Nucleus accumbens (tissue), 56 donors: ENCODE data around the gene C1orf159.
"Not testable (repeated sequence)": the region's sequence is repeated elsewhere in the genome, so short reads cannot be mapped to it uniquely, and the experiment has no call there.

Experiments
- DNase-seq, 56 donors: peaks; one replicate each; lab custom pipeline; 2025; lab: John Stamatoyannopoulos, UW

C1orf159 gene

DNA sequence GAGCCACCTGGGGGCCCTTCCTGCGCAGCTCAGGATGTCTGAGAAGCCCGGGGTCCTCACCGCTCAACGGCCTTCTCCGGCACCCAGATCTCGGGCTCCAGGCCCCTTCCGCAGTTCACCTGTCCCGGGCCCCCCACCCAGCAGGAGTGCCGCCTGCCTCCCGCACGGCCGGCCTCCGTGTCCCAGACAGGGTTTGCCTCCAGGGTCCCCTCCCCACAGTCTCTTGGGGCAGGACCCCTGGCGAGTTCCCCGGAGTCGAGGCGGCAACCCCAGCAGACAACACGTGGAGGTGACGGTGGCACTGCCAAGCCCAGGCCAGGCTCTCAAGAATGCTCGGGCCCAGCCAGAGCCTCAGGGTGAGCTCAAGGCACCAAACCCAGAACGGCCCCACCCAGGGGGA, 35.4 kb upstream of the C1orf159 start:
- DNase-seq: no peak

DNA sequence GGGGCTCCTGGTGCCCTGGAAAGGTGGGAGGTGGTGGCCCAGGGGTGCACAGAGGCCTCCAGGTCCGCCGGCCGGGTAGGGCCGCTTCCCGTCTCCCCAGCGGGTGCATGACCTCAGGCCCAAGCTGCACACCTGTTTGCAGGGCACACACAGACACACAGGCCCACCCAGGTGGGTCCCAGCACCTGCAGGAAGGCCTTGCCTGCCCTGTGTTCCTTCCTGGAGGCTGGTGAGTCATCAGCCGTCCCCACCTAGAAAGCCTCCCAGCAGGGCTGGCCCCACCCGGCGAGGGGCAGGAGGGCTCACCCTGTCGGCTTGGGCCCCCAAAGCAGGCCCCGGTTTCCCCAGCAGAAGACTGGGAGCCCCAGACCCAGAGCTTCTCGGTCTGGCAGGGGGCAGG, 34.2 kb upstream of the C1orf159 start:
- no peak for DNase-seq

DNA sequence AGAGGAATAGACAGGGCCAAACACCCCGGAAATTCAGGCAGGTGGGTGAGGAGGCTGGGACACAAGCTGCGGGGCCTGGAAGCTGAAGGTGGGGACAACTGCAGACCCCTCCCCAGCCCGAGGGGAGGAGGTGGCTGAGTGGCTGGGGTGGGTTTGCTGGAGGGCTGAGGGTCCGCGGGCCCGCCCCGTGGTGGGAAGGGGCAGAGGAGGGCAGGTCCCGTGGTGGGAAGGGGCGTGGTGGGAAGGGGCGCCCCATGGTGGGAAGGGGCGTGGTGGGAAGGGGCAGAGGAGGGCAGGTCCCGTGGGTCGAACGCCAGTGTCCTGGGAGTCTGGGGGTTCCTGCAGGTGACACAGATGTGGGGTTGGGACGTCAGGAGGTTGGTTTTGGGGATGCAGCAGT, 33.5 kb upstream of the C1orf159 start:
- DNase-seq: no peak

DNA sequence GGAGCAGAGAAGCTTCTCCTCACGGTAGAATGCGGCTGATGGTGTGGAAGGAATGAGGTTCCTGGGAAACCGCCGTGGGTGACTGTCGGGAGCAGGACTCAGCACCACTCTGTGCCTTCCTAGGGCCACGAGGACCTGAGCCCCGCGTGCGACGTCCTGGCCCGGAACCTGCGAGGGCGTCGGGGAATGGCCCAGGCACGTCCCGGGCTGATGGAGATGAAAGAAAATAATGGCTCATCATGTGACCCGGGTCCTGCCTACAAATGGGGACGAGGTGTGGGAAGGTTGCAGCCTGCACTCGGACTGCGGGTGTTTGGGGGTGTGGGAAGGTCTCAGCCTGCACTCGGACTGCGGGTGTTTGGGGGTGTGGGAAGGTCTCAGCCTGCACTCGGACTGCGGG, 32.7 kb upstream of the C1orf159 start:
- no peak for DNase-seq

DNA sequence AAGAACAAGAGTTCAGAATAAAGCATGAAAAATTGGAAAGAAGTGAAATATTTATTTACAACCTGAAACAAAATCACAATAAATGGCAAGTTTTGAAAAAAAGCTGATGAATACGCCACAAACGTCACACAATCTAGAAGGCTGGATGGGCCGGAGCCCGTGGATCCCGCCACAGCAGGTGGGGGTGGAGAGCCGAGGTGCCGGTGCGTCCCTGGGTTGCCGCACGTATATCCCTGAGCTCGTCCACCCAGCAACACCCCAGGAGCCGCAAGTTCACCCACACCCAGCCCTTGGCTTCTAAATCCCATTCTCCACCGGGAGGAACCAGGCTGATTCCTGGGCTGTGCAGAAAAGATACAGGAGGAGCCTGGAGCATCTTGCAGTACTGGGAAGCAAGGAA, 32.2 kb upstream of the C1orf159 start:
- no peak for DNase-seq

DNA sequence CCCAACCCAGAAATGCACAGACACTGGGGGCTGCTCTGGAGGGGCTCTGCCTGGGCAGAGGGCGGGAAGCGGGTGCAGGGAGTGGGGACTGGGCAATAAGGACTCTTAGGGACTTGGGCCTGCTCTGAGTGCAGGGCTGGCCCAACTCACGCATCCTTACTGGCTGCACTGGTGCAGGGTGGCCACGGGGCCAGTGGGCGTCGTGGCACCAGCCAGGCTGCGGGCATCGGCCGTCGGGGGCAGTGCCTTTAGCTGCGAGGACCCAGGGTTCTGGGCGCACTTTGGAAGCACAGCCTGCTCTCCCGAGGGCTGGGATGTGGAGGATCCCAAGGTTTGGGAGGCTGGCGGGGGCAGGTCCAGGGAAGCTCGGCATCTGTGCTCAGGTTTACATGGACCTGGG, 30.7 kb upstream of the C1orf159 start:
- no peak for DNase-seq

DNA sequence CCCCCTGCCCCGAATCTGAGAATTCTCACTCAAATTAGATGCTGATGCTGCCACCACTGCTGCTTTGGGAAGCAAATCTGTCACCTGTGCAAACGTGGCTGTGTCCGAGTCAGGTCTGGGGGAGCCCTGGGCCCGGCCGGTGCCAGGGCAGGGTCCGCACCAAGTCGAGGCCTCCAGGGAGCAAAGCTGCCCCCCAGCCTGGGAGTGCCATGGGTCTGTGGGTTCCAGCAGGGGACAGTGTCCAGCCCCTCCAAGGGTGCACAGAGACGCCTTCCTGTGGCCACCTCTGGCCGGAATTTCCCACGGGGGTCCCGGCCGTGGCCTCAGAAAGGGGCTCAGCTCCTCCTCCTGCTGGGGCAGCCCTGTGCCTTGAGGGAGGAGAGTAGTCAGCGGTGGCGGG, 30.1 kb upstream of the C1orf159 start:
- DNase-seq: no peak

DNA sequence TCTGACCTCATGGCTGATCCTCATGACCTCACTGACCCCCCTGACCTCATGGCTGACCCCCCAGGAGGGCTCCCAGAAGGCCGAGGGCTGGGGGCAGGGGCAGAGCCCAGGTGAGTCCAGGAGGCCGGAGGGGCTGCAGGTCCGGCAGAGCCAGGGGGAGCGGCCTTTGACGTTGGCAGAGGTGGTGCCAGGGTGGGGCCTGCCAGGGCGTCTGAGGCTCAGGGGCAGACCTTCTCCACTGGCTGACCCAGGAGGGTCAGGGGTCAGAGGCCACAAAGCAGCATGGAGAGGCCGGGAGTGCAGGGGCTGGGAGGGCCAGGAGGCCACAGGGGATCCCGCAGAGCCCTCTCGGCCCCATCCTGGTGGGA, 29.6 kb upstream of the C1orf159 start:
- no peak for DNase-seq

DNA sequence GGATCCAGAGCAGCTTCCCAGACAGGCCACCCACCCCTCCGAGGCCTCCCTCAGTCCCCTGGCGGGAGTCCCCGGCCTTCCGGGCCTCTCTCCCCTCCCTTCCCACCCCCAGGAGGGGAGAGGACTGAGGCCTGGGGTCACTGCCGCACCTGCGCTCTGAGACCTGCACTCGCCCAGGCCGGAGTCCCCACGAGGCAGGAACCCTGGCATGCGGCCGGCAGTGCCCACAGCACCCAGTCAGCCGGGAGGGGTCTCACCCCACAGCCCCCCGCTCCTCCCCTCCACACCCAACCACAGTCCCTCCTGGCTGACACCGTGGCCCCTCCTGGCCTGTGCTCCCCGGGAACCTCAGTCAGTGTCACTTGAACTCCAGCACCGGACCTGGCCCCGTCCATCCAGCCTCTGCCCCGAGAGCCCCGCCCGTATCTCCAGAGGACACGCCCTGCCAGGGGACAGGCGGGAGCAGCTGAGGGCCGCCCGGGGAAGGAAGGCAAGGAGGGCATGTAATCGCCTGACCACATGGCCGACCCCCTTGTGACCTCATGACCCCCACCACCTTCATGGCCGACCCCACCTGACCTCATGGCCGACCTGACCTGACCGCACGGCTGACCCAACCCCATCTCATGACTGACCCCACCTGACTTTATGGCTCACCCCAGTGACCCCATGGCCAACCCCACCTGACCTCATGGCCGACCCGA, 29.1 kb upstream of the C1orf159 start:
- no peak for DNase-seq

DNA sequence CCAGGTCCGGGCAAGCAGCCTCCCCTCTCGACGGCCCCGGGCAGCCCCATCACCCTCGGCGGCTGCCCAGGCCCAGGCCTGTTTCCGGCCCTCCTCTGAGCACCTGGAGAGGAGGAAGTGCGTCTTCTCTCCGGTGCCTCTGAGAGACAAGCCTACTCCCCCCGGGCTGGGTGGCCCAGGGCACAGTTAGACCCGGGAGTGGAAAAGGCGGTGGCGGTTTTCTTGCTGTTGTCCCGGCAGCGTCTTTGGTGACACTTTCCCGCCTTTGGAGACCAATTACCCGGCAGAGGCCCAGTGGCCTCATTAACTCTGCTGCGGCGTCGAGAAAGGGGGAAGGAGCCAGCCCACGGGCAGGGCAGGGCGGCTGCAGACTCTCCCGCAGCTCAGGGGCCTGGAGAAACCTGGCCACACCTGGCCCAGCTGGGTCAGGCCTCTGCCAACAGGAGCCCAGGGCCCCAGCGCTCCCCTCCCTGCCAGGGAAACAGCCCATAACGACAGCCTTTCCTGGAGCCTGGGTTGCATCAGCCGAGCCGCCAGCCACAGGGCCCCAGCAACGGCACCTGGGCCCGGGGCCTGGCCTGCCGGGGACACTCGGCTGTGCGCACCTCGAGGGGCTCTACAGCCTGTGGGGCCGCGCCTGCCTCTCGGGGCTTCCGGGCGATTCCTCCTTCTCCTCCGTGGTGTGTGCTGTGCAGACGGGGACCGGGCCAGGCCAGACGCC, 28.4 kb upstream of the C1orf159 start:
- no peak for DNase-seq

DNA sequence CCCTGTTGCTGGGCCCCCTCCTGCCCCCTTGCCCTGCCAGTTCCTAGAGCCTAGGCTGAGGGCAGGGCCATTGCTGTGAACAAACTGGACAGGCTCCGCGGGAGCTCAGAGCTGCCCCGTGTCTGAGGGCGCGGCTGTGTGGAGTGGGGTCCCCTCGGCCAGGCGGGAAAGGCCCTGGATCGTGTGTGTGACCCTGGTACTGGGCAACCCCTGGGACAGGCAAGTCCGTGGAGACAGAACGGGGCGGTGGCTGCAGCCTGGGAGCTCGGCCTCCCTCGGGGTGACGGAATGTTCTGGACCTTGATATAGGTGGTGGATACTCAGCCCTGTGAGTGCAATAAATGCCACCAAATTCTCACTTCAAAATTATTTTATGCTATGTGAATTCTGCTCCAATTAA, 27.7 kb upstream of the C1orf159 start:
- no peak for DNase-seq

DNA sequence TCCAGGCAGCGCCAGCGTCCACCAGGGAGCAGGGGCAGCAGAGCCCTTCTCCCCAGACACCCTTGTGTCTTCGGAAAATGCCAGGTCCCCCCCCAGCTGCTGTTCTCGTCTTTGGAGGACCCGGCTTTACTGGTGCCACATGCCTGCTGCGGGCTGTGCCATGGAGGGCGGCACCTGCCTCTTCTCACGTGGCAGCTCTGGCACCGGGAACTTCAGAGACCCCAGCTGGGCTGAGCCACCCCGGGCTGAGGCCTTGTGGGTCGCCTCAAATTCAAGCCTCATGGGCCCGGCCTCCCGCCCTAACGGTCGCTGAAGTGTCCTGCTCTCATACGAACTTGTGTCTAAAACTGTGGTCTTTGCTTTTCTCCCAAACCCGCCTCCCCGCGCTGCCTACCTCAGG, 27.0 kb upstream of the C1orf159 start:
- no peak for DNase-seq

DNA sequence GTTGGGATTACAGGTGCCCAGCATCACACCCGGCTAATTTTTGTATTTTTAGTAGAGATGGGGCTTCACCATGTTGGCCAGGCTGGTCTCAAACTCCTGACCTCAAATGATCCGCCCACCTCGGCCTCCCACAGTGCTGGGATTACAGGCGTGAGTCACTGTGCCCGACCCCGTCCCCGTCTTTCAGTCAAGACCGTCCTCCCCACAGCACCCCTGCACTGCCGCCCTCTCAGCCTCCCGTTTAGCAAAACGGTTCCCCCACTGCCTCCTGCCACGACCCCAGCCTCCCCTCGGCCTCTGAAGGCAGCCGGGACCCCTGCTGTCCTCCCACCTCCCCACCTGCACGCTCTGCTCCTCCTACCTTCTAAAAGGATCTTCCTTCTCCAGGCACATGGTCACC, 26.5 kb upstream of the C1orf159 start:
- DNase-seq: not testable (repeated sequence)

DNA sequence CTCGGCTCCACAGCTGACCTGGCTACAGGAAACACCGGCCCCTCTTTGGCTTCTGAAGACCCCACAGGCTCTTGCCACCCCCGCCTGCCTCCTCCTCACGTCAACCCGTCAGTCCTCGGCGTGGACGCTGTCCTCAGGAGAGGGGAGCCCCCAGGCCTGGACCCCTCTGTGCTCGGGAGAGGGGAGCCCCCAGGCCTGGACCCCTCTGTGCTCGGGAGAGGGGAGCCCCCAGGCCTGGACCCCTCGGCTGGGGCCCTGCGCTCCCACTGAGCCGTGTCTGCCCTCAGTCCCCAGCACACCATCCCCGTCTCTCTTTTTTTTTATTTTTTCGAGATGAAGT, 26.0 kb upstream of the C1orf159 start:
- DNase-seq: no peak

DNA sequence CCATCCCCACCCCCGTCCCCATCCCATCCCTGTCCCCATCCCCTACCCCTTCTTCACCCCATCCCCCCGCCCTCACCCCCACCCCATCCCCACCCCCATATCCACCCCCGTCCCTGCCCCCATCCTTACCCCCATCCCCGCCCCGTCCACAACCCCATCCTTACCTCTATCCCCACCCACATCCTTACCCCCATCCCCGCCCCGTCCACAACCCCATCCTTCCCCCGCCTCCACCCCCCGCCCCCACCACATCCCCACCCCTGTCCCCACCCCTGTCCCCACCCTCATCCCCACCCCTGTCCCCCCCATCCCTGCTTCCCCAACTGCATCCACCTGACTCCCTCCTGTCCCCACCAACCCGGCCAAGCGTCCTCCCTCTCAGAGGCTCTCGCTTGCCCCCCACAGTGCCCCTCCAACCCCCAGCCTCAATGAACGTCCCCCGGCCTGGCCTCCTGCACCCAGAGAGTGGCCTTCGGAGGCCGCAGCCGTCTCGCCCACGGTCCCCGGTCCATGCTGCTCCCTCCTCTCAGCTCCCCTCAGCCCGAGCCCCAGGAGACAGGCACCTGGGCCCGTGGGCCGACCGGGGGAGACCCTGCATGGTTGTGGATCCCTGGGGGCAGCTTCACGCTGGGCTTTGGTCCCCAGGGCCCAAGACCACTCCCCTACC, 25.5 kb upstream of the C1orf159 start:
- DNase-seq: no peak

DNA sequence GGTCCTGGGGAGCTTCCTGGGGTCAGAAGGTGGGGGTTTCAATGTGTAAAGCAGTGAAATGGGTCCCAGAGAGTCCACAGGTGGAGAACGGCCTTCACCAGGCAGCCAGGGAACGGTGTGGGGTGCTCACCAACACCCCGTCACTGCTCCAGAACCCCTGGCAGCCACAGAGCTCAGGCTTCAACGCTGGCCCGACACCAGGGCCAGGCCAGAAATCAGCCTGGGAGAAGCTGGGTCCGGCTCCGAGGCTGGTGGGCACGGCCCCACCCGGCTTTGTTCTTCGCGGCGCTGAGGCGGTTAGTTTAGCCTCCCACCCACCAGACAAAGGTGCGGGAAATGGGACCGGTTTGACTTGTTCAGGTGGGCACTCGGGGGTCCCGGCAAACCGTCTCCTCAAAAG, 24.8 kb upstream of the C1orf159 start:
- no peak for DNase-seq

DNA sequence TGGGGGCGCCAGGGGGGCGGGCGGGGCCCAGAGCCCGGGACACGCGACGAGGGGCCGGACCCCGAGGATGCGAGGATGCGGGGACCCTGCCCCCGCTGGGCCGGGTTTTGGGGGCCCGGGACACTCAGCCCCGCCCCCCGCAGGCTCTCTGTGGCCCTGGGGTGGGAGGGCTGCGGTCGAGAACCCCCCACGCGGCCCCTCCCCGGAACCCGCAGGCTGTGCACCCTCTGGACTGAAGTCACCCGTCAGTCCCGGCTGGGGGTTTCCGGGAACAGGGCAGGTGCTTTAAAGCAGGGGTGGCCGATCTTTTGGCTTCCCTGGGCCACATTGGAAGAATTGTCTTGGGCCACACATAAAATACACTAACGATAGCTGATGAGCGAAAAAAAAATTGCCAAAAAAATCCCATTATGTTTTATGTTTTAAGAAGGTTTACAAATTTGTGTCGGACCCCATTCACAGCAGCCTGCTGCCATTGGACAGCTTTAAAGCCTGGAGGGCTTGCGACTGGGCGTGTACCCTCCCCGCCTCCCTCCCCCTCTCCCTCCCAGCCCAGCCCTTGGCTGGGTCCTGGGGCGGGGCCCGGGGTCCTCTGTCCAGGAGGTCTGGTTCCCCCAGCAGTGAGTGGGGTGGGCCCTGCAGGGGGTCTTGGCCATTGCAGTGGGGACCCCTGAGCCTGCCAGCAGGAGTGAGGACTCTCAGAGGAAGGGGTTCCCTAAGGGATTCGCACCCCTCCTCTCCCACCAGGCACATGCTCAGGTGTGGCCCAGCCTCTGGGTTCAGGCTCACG, 21.6 kb upstream of the C1orf159 start:
- no peak for DNase-seq

DNA sequence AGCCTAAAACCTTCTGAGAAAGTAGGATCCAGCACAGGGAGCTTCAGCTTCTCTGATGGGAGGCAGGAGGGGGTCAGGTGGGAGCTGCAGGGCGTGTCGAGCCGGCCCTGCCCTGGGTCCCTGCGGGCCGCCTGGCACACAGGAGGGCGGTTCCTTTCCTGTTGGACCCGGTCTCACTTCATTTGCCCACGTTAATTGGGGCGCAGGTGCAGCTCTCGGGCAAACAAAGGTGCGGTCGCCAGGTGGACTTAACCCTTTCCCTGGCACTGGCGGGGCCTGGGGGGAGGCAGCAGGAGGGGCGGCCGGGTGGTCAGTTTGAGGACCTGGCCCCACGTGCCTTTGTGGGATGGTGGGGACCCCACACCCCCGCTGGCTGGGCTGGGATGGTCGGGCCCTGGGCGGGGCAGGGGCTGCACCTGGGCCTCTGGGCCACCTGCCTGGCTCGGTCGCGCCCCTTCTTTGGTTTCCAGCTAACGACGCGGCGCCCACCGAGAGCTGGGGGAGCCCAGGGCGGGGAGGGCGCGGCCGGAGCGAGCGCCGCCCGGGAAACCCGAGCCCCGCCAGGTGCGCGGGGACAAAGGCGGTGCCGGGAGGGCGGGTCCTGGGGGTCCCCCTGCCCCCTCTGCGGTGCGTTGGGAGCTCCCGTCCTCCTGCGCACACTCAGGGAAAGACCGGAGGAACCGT, 20.8 kb upstream of the C1orf159 start:
- DNase-seq: no peak

DNA sequence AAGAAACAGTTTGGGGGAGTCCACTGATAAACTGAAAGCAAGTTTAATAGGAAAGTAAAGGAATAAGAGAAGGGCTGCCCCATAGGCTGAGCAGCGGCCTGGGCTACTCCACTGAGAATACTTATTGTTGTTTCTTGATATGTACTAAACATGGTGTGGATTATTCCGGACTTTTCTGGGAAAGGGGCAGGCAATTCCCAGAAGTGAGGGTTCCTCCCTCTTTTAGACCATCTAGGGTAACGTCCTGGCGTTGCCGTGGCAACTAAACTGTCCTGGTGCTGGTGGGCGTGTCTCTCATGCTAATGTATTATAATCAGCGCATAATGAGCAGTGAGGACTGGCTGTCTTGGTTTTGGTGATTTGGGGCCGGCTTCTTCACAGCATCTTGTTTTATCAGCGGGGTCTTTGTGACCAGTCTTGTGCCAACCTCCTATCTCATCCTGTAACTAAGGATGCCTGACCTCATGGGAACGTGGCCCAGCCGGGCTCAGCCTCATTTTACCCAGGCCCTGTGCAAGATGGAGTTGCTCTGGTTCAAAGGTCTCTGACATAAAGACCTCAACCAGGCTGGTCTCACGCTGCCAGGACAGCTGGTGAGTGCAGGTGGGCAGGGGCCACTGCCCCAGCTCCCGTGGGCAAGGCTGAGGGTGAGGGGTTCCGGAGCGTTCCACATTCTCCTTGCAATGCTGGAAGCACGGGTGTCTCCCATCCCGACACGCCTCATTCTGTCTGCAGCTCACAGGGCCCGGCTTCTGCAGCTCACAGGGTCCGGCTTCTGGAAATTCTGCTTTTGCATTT, 19.6 kb upstream of the C1orf159 start:
- peak in 2 of 56 donors; percentile 10 to 17 for DNase-seq
